Suprapubic skin (tissue), 4 donors: ENCODE results near the gene MXD3.
"Not testable (repeated sequence)": the region's sequence is repeated elsewhere in the genome, so short reads cannot be mapped to it uniquely, and the experiment has no call there.

Source experiments
- EP300 ChIP-seq: sonication (generic); formaldehyde crosslinking; IDR thresholded peaks from one replicate; pipeline ENCODE4 v1.6.1; 2017; ENCODE audit warnings: antibody characterized with exemption
- POLR2A ChIP-seq, 2 donors: fragments of 450-650 bp; IDR thresholded peaks; one replicate each; pipeline ENCODE4 v1.6.1; 2017; ENCODE audit warnings: antibody characterized with exemption in 2 of 2, mild to moderate bottlenecking in 2 of 2, moderate library complexity in 2 of 2
- POLR2AphosphoS5 ChIP-seq, 3 donors: sonication (generic); formaldehyde crosslinking; IDR thresholded peaks; one replicate each; pipeline ENCODE4 v1.6.1; 2017; ENCODE audit warnings: antibody characterized with exemption in 3 of 3
- TF ChIP-seq, protein P1 (sequence below), 2 donors: fragments of 200-600 bp in 1 of 2; fragments of 450-650 bp in 1 of 2; sonication (generic) in 1 of 2; IDR thresholded peaks; one replicate each; pipeline ENCODE4 v1.5.1; 2016 to 2019; ENCODE audit warnings: antibody characterized with exemption in 2 of 2, mild to moderate bottlenecking in 1 of 2, moderate library complexity in 1 of 2

- TF ChIP-seq POLR2A (IDR thresholded peaks at IDR 0.05); EP300; POLR2AphosphoS5 (IDR thresholded peaks at IDR 0.05): not testable (repeated sequence)
- TF ChIP-seq, protein P1, sequence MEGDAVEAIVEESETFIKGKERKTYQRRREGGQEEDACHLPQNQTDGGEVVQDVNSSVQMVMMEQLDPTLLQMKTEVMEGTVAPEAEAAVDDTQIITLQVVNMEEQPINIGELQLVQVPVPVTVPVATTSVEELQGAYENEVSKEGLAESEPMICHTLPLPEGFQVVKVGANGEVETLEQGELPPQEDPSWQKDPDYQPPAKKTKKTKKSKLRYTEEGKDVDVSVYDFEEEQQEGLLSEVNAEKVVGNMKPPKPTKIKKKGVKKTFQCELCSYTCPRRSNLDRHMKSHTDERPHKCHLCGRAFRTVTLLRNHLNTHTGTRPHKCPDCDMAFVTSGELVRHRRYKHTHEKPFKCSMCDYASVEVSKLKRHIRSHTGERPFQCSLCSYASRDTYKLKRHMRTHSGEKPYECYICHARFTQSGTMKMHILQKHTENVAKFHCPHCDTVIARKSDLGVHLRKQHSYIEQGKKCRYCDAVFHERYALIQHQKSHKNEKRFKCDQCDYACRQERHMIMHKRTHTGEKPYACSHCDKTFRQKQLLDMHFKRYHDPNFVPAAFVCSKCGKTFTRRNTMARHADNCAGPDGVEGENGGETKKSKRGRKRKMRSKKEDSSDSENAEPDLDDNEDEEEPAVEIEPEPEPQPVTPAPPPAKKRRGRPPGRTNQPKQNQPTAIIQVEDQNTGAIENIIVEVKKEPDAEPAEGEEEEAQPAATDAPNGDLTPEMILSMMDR (IDR thresholded peaks at IDR 0.05) = not testable (repeated sequence)
These were observed 53.0 kb downstream of the MXD3 start for GRCh38 chr5:177258711-177259110.
